Colonic mucosa (tissue), 4 donors: ENCODE results near the gene STX5. TPM values are rescaled to one million over a fixed set of nuclear protein-coding genes. Genes with fewer than 3 reads are reported as not detected.

ENCODE experiments used
- DNase-seq: peaks from one replicate; pipeline ENCODE4 v3.0.0-alpha.2; 2020
- H3K27ac ChIP-seq: fragments of 200-600 bp; one replicate; pipeline ENCODE4 v1.8.0; 2021
- H3K27me3 ChIP-seq: fragments of 200-600 bp; one replicate; pipeline ENCODE4 v1.8.0; 2021
- H3K36me3 ChIP-seq: fragments of 200-600 bp; one replicate; pipeline ENCODE4 v1.8.0; 2021
- H3K4me1 ChIP-seq: fragments of 200-600 bp; one replicate; pipeline ENCODE4 v1.8.0; 2021; ENCODE audit warnings: mild to moderate bottlenecking
- H3K4me3 ChIP-seq: fragments of 200-600 bp; one replicate; pipeline ENCODE4 v1.8.0; 2021
- H3K9ac ChIP-seq, 2 donors: one replicate each; pipeline ENCODE4 v1.7.0; 2013; ENCODE audit warnings: control low read depth in 2 of 2, low read depth in 2 of 2, low read length in 2 of 2
- H3K9me3 ChIP-seq: fragments of 200-600 bp; one replicate; pipeline ENCODE4 v1.8.0; 2021
- intact Hi-C: fragments of 100-400 bp; cut with DNase I; formaldehyde crosslinking; loops from one replicate; pipeline ENCODE4 v1.14.1; 2022
- total RNA-seq, 2 donors: library from RNA; stranded (reverse); fragmentation: NEBNext Ultra II Directional in 1 of 2; extraction: Animal tissue kit (Norgen Biotek cat#: 25700) in 1 of 2; gene quantifications; one replicate each; pipeline ENCODE4 v1.2.1, GENCODE V29; 2021
- TF ChIP-seq, protein P1 (sequence below): fragments of 200-600 bp; IDR thresholded peaks from one replicate; pipeline ENCODE4 v1.8.0; 2022; ENCODE audit warnings: antibody characterized with exemption, mild to moderate bottlenecking
- donor health status: healthy.
- donor health status: DM: no; HTN: no; CAD: no.
- donor health status: DM: no; HTN: no; CAD: no.

Gene STX5
- total RNA-seq, 2 donors from 2014 or later: 38.0 to 43.3 TPM

DNA sequence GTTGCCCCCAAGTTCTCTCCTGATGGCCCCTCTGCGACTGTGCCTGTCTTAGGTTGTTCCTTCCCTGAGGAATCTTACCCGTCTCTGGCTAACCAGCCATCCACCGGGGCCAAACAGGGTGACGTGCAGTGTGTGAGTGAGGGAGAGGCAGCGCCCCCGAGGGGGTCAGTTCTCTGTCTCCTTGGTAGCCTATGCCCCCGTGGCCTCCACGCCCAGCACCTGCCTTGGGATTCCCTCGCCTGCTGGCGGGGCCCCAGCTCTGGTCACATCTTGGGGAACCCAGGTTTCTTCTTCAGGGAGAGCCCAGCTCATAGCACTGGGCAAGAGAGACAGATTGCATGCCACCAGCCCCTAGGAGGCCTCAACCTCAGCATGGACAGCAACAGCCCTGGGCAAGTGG is 32.4 kb downstream of the STX5 start:
- DNase-seq: no peak
- TF ChIP-seq, protein P1, sequence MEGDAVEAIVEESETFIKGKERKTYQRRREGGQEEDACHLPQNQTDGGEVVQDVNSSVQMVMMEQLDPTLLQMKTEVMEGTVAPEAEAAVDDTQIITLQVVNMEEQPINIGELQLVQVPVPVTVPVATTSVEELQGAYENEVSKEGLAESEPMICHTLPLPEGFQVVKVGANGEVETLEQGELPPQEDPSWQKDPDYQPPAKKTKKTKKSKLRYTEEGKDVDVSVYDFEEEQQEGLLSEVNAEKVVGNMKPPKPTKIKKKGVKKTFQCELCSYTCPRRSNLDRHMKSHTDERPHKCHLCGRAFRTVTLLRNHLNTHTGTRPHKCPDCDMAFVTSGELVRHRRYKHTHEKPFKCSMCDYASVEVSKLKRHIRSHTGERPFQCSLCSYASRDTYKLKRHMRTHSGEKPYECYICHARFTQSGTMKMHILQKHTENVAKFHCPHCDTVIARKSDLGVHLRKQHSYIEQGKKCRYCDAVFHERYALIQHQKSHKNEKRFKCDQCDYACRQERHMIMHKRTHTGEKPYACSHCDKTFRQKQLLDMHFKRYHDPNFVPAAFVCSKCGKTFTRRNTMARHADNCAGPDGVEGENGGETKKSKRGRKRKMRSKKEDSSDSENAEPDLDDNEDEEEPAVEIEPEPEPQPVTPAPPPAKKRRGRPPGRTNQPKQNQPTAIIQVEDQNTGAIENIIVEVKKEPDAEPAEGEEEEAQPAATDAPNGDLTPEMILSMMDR: no peak
- Histone ChIP-seq H3K4me1 (peaks cover 11% of the 10 kb centered on the region), H3K27me3 (no peaks in the 10 kb centered on the region), H3K27ac (no peak overlapping the region), H3K36me3 (peaks cover 25% of the 10 kb centered on the region), H3K9ac (no peak overlapping the region), H3K4me3 (no peak overlapping the region), H3K9me3 (no peaks in the 10 kb centered on the region)
- intact Hi-C loops: no loop called here

DNA sequence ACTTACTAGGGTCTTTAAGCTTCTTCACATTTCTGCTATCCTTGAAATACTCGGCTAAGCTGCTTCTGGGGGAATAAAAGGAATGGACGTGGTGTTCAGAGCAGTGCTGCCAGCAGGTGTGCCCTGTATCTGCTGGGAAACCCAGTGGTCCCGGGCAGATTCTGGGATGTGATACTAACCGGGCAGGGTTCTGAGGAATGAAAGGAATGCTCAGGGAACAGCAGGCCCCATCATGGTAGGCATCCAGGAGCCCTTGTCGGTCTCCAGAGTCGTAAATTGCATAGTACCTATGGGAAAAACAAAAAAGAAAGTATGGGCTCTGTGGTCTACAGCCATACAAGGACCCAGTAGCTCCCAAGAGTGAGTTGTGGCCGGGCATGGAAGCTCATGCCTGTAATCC is 35.6 kb downstream of the STX5 start:
- Histone ChIP-seq H3K27me3 (no peaks in the 10 kb centered on the region), H3K27ac (no peak overlapping the region), H3K4me1 (peaks cover 5% of the 10 kb centered on the region), H3K9ac (no peak overlapping the region), H3K36me3 (peaks cover 31% of the 10 kb centered on the region), H3K4me3 (no peak overlapping the region), H3K9me3 (no peaks in the 10 kb centered on the region)
- DNase-seq: no peak
- intact Hi-C loops: no loop called here
- TF ChIP-seq, protein P1: no peak

DNA sequence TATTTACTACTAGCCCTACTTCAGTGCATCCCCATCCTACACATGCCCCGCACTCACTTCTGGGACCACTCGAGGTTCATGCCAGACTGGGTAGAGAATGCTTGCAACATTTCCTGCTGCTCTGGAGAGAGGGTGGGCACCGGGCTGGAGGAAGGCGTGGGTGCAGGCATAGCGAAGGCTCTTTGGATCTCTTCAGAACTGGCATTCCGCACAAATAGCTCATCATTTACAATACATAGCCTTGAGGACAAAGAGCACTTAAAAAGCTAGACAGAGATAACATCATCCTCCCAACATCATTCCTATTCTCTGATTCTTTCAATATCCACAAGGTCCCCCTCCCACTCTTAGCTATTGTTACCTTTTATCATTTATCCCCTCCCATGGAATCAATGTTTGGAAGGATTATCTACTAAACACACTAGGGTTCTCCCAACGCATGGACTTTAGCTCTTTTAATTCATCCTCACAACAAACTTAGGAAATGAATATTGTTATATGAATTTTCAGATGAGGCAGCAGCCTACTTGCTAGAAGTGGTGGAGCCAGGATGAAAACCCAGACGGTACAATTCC is 37.6 kb downstream of the STX5 start:
- Histone ChIP-seq H3K4me1 (peaks cover 5% of the 10 kb centered on the region), H3K27ac (no peak overlapping the region), H3K4me3 (no peak overlapping the region), H3K27me3 (no peaks in the 10 kb centered on the region), H3K36me3 (peaks cover 26% of the 10 kb centered on the region), H3K9ac (no peak overlapping the region), H3K9me3 (no peaks in the 10 kb centered on the region)
- TF ChIP-seq, protein P1: no peak
- intact Hi-C loops: no loop called here
- no peak for DNase-seq

DNA sequence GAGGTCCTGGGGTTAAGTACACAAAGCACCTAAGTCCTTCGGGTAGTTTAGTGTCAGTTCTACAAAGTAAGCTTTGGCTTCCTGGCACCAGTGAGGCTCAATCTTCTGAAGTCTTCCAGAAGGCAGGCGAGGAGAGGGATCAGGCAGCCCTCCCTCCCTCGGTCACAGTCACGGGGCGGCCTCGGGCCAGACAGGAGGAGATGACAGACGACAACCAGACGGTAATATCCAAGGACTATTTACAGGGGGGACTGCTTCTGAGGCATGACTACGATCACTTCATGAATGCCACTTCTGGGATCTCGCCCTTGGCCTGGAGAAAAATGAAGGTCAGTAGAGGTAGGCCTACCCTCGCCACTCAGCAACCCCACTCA is 39.7 kb downstream of the STX5 start:
- Histone ChIP-seq H3K9ac (peak overlapping the region; percentile 39 to 89), H3K9me3 (no peaks in the 10 kb centered on the region), H3K4me1 (peaks cover 7% of the 10 kb centered on the region), H3K36me3 (peaks cover 26% of the 10 kb centered on the region), H3K27me3 (no peaks in the 10 kb centered on the region), H3K27ac (peak overlapping the region; percentile 80), H3K4me3 (peak overlapping the region; percentile 98)
- intact Hi-C loops: no loop called here
- TF ChIP-seq, protein P1: no peak
- peak; percentile 33 for DNase-seq

DNA sequence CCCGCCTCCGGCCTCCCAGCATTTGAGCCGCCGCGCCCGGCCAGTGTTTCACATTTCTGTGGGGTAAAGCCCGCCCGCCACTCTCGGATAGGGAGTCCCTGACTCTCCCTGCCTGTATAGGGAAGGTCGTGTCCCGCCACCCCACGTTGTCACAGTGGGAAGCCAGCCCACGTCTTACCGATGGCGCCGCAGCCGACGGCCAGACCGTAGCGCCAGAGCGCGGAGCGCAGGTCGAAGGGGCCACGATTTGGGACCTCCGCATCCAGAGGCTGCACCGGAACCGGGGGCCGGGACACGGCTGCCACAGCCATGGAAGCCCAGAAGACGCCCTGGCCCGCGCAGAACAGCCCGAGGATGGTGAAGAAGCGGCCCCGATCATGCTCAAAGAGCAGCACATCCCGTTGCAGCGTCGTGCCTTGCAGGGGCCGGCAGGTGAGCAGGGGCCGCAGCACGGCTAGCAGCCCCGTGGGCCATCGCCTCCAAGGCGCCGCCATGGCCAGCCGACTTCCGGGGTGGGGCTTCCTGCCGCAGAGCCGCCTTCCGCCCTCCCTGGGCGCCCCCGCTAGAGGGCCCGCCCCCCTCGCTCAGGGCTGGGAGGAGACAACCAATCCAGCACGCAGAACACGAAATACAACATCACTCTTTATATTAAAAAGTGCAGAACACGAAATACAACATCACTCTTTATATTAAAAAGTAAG is 40.2 kb downstream of the STX5 start, which contains the start of gene TMEM223:
TMEM223 (minus strand) TSS at position 506 of the 701 bp plus-strand sequence; CDS start at position 494, 12 bp downstream.
- DNase-seq: peak; percentile 92
- peak within 1 kb of the TSS; percentile 89 to 96 for H3K9ac ChIP-seq
- peaks cover 25% of the 10 kb centered on the region for H3K36me3 ChIP-seq
- no peaks in the 10 kb centered on the region for H3K27me3 ChIP-seq
- peaks cover 7% of the 10 kb centered on the region for H3K4me1 ChIP-seq
- TF ChIP-seq, protein P1: no peak
- peak within 1 kb of the TSS; percentile 80 for H3K27ac ChIP-seq
- peak within 1 kb of the TSS; percentile 98 for H3K4me3 ChIP-seq
- H3K9me3 ChIP-seq: no peaks in the 10 kb centered on the region
- intact Hi-C loops: no loop called here
